ENCODE measurements around the gene YWHAG. TPM values are rescaled to one million over a fixed set of nuclear protein-coding genes. Genes with fewer than 3 reads are reported as not detected.

YWHAG gene
- total and polyA plus RNA-seq, 2 of the 13 experiments (the other 11 are each of a cell fraction or from before 2014, with no cell fraction given): 36.9 to 67.5 TPM

GRCh38 chr7:76358481-76359110 is at the start of gene YWHAG (continued):
- TF ChIP-seq, protein P1, sequence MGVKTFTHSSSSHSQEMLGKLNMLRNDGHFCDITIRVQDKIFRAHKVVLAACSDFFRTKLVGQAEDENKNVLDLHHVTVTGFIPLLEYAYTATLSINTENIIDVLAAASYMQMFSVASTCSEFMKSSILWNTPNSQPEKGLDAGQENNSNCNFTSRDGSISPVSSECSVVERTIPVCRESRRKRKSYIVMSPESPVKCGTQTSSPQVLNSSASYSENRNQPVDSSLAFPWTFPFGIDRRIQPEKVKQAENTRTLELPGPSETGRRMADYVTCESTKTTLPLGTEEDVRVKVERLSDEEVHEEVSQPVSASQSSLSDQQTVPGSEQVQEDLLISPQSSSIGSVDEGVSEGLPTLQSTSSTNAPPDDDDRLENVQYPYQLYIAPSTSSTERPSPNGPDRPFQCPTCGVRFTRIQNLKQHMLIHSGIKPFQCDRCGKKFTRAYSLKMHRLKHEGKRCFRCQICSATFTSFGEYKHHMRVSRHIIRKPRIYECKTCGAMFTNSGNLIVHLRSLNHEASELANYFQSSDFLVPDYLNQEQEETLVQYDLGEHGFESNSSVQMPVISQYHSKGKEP (CRISPR knock-in tag; IDR thresholded peaks at IDR 0.05): no peak; the same call in 1 of the 2 replicates
- TF ChIP-seq TRIM24 (CRISPR knock-in tag; IDR thresholded peaks at IDR 0.05) (no peak), CENPT (CRISPR knock-in tag; IDR thresholded peaks at IDR 0.05; ENCODE audit: low read depth) (no peak), NR0B2 (CRISPR knock-in tag; IDR thresholded peaks at IDR 0.05) (peak; percentile 96; the same call in 1 of the 2 replicates), RBM39 (IDR thresholded peaks at IDR 0.05; ENCODE audit: low read depth, low read length, poor library complexity, severe bottlenecking) (peak; percentile 79), NR2F1 (CRISPR knock-in tag; IDR thresholded peaks at IDR 0.05) (no peak), HNF1A (IDR thresholded peaks at IDR 0.05; ENCODE audit: low read depth) (no peak), HNF1A (CRISPR knock-in tag; IDR thresholded peaks at IDR 0.05; ENCODE audit: borderline replicate concordance) (0 out of 2 replicates have a peak, but pooled peaks have one; percentile 3), ZSCAN30 (CRISPR knock-in tag; IDR thresholded peaks at IDR 0.05) (no peak), TFAP4 (IDR thresholded peaks at IDR 0.05; ENCODE audit: borderline replicate concordance, low read depth) (peak; percentile 66; the same call in 1 of the 2 replicates), ZNF20 (CRISPR knock-in tag; IDR thresholded peaks at IDR 0.05) (no peak), CENPBD1 (CRISPR knock-in tag; IDR thresholded peaks at IDR 0.05; ENCODE audit: borderline replicate concordance, low read depth) (no peak; the same call in 1 of the 2 replicates), ZBTB37 (CRISPR knock-in tag; IDR thresholded peaks at IDR 0.05) (no peak), ZNF782 (CRISPR knock-in tag; IDR thresholded peaks at IDR 0.05; ENCODE audit: borderline replicate concordance) (no peak), ZNF431 (CRISPR knock-in tag; IDR thresholded peaks at IDR 0.05; ENCODE audit: borderline replicate concordance, low read depth) (peak; percentile 93; the same call in 1 of the 2 replicates)
- TF ChIP-seq, protein P2, sequence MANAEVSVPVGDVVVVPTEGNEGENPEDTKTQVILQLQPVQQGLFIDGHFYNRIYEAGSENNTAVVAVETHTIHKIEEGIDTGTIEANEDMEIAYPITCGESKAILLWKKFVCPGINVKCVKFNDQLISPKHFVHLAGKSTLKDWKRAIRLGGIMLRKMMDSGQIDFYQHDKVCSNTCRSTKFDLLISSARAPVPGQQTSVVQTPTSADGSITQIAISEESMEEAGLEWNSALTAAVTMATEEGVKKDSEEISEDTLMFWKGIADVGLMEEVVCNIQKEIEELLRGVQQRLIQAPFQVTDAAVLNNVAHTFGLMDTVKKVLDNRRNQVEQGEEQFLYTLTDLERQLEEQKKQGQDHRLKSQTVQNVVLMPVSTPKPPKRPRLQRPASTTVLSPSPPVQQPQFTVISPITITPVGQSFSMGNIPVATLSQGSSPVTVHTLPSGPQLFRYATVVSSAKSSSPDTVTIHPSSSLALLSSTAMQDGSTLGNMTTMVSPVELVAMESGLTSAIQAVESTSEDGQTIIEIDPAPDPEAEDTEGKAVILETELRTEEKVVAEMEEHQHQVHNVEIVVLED (CRISPR knock-in tag; IDR thresholded peaks at IDR 0.05; ENCODE audit: borderline replicate concordance): no peak; the same call in 1 of the 2 replicates
